ENCODE measurements around the gene SNAP25. TPM values are rescaled to one million over a fixed set of nuclear protein-coding genes. Genes with fewer than 3 reads are reported as not detected.

Gene SNAP25
- polyA plus RNA-seq (ENCODE audit: insufficient read length), result 1.1 TPM

DNA sequence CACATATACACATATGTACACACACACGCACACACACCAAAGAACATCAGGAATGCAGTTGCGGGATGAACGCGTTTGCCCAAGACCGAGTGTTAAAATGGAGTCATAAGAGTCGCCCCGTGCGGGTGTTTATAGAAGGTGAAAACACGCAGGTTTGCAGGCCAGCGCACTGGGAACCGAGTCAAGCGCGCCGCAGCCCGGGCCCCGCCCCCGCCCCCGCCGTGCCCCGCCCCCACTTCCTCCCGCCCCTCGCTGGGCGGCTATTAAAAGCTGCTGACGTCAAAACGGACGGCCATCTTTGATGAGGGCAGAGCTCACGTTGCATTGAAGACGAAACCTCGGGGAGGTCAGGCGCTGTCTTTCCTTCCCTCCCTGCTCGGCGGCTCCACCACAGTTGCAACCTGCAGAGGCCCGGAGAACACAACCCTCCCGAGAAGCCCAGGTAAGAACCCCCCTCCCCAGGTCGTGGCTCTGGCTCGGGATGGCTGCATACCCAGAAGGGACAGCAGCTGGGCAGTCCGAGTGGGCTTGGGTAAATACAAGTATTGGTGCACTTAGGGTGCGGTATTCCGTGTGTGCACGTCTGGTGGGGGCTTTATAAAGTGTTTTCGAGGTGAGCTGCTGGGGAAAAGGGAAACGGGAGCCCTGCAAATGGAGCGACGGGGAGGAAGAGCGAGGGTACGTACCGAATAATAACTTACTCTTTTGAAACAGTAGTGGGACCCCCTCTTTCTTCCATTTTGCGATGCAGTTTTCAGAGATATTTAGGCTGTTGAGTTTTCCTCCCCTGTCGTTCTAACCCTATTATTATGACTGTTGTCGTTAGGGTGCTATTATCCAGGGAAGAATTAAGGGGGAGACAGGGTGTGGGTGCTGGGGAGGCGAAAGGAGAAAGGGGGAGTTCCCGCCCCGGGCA, at the start of gene SNAP25:
SNAP25 (plus strand) TSS at position 295 of the 916 bp plus-strand sequence. CDS start 56,662 bp downstream, outside the sequence.
- DNase-seq, result peak; percentile 56

DNA sequence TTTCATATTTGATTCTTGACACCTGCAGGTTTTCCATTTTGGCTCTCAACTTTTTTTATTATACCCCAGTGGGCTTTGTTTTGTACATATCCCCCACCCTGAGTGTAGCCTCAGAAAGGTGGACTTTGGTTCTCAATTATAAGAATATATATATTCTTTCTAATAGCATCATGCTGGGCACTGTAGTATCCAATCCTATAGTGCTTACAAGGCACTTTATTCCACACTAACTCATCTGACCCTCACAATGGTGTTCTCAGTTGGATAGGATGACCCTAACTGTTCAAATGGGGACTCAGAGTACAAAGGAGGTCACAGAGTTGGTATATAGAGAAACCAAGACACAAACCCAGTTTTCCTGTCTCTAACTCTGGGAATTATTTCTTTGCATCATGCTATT, 48.9 kb upstream of the SNAP25 start:
- DNase-seq, result no peak

DNA sequence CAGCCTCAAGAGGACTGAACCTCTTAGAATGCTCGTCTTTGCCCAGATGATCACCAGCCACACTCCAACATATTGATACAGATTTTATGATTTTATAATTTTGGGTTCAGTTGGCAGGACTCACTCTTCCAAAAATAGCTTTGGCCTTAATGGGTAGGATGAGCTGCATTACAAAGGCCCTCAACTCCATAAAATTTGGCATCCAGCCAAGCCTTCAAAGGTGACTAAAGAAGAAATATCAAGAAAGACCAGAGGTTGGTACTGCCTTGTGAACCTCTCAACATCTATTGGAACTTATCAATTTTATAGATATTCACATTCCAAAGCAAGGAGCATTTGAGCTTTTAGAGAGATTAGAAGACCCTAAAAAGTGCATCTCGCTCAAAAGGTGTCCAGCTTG, 48.4 kb upstream of the SNAP25 start:
- no peak for DNase-seq

DNA sequence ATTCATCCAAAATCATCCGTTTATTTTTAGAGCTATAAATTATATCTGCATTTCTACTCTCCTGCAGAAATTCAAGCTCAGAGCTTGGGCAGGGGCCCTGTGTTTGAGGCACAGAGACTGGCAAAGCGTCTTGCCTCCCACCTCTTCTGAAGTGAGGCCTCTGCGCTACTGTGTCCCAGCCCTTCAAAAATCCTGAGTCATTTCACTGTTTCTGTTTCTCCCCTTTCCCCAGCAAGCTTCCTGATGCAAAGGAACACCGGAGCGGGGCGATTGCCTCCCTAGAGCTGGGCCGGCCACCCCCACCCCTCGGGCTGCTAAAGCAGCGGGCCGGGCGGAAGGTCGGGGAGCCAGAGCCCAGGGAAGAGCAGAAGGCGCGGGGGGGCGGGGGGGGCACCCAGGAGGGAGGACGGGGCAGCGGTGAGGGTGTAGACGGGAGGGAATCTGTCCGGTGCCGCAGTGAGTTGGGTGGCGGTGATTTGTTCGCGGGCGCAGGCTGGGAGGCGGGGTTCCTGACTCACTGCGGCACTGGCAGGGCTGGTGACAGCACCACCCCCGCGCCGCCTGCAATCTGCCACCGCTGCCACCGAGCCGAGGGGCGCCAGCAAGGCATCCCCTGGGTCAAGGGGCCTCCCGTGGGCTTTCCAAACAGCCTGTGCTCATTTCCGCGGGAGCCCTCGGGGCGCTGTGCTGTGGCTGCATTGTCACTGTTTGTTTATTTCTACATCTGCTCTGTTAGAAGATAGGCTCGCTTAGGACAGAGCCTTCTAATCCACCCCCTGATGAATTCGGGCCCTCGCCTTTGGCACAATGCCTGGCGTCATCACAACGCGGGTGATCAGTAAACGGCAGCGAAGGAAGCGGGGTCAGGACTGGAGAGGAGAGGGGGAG, 46.5 kb upstream of the SNAP25 start:
- peak; percentile 9 for DNase-seq

DNA sequence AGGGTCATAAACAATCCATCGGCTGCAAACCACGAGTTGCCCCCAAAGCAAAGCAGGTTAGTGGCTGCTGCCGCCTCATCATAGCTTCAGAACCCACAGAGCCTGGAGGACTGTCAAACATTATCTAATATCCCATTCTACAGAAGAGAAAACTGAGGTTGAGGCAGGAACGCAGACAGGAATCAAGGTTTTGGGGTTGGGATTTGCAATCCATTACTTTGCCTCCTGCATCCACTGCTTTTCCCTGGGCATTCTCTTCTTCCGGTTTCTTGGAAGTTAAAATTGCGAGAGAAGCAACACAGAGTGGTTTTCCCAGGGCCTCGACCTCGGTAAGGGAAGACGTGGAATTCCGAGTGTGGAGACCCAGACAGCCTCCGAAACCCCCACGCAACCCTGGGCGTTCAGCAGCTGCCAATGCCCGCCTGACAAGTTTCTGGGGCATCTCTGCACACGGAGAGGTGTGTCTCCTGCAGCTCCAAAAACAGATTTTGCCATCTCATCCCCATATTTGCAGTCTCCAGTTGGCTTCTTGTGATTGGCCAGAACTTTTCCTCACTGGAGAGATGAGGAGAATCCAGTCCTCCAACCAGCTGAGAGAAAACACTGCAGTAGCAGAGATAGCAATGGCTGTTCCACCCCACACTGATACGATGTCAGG, 45.5 kb upstream of the SNAP25 start:
- no peak for DNase-seq

DNA sequence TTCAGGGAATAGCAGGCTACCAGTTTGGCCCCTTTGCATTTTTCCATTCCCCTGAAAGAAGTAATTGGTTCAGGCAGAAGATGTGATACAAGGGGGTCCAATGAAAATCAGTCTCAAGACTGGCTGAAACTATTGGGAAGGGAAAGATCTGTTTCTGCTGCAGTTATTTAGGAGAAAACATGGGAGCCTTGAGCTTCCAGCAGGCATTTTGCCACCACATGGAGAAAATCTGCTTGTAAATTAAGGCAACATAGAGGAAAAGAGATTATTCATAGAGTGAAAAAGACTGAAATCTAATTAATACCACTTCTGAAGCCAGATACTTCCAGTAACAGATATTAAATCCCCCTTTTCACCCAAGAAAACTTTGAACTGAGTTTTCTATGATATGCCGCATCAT, 44.2 kb upstream of the SNAP25 start:
- no peak for DNase-seq

DNA sequence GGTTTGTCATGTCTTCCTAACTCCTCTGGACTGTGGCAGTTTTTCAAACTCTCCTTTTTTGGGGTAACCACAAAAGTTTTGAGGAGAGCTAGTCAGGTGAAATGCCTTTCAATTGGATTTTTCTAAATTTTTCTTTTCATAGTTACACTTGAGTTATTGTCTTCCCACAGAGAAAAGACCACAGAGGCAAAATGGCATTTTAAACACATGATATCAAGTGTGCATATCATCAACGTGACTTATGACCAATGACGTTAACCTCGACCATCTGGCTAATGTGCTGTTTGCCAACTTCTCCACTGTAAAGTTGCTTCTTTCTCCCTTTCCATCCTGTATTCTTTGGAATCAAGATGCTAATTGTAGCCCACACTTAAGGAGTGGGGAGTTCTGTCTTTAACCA, 41.3 kb upstream of the SNAP25 start:
- no peak for DNase-seq

DNA sequence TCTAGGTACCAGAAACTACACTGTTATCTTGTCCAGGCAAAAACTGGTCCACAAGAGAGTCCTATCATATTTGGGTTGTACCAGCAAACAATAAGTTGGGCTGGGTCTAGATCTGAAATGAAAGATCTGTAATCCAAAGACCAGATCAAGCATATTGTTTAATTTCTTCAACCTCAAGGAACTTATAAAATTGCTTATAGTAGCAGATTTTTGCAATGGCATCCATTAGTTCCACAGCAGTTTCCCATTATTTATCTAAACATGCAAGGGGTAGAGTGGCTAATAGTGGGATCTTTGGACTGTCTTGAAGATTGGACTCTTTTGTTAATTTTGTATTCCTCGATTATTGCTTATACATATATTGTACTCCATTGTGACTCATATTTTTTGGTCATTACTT, 40.5 kb upstream of the SNAP25 start:
- no peak for DNase-seq

DNA sequence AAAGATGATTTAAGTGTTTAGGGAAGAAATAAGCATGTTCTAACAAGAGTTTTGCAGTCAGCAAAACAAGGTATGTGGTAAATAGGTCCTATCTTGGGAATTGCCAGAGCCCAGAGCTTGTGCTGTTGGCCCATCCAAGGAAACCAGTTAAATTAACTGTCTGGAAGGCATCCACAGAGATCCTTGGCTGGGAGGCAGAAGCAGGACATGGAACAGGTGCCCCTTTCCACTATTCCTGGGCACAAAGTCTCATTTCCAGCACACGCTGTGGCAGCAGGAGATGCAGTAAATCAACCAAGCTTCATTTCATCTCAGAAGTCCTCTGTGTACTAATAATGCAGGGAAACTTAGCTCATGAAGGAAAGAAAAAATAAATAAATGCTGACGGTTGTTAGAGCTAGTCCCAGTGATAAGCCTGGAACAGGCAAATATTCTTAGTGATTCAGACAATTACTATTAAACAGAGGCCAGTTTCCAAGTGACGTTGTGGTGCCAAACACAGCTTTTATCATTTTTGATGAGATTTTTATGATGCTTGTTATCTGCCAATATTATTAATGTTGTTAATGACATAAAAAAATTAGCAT, 39.8 kb upstream of the SNAP25 start:
- no peak for DNase-seq

DNA sequence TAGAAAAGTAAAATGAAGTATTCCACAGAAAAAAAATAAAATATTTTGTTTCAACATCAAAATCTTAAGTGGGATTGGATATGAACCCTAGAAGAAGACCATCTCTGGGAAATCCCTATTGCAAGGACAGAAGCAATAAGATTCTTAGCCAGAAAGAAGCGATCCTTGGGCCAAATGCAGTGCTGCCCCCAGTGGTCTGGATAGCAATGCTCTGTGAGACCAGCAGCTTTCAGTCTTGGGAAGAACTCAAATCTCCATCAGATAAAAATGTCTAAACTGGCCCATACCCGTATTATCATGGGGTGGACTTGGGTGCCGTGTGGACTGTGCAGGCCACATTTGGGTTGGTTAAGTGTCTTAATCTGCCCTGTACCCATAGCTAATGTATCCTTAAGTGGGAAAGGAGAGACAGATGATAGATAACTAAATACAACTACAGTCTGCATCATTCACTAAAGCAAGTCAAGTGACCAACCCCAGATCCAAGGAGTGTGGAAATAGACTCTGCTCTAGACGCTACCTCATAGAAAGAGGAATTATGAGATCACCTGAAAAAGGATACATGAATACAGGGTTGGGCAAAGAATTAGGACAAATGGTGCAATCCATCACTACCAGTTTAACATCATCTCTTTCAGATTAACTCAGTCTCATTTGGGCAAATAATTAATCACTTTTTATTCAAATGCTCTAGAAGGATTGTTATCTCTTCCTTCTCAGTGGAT, 38.9 kb upstream of the SNAP25 start:
- DNase-seq, result no peak

DNA sequence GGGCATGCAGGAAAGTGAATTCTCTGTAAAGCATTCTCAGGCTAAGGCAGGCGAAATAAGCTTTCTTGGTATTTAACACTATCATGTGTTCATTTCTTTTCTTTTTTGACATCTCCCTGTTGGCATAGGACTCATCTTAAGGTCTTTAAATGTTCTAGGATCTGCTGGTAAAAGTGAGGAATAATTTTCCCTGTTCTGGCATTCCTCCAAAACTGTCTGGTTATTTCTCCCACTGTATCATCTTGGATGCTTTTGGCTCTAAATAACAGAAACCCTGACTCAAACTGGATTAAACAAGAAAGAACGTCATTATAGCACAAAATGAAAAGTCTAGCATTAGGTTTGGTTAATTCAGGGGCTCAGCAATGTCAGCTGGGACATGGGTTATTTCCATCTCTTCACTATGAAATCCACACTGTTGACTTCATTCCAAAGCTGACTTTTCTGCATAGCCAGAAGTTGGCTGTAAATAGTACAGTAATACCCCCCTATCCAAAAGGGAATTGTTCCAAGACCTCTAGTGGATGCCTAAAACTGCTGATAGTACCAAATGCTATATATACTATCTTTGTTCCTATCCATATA, 37.9 kb upstream of the SNAP25 start:
- DNase-seq, result no peak

DNA sequence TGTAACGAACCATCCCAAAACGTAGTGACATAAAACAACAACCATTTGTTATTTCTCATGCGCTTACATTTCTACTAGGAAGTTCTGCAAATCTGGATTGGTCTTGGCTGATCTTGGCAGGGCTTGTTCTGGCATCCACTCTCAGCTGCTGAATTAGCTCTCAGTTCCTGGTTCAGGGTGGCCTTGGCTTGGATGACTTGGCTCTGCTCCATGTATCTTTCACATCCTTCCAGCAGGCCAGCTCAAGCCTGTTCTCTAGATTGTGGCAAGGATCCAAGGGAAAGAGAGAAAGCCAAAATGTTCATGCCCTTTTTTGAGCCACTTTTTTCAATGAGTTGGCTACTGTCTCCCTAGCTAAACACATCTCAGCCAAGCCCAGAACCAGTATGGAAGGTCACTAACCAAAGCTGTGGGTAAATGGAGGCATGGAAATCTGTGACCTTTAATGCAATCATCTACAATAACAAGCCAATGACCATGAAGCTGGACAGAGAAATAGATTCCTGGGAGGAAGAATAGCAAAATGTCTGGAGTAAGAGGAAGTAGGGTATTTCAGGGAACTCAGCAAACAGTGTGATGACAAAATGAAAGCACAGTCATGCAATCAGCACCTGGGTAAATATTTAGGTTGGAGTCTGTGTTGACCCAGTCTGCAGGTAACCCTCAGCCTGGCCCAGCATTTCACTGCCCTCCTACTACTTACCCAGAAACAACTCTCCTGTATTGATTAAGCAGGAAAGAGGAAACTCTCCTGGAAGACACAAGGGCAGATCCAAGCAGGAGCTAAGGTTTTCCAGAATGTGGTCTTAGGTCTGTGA, 32.7 kb upstream of the SNAP25 start:
- DNase-seq, result no peak

DNA sequence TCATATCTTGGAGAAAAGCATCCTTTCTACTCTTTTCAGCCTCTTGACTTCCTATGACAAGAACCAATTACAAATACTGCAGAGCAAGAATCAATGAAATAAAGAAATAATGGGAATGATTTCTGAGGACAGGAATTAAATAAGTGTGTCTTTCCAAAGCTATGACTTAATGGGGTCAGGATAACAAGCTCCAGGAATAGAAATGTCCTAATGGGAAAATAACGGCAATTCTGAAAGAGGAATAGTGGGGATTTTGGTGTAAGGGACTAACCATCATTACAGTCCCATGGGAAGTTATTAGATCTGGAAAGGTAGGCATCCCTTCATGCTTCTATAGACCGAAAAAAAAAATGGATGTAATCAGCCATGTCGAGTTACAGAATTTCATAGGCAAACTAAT, 28.2 kb upstream of the SNAP25 start:
- no peak for DNase-seq

DNA sequence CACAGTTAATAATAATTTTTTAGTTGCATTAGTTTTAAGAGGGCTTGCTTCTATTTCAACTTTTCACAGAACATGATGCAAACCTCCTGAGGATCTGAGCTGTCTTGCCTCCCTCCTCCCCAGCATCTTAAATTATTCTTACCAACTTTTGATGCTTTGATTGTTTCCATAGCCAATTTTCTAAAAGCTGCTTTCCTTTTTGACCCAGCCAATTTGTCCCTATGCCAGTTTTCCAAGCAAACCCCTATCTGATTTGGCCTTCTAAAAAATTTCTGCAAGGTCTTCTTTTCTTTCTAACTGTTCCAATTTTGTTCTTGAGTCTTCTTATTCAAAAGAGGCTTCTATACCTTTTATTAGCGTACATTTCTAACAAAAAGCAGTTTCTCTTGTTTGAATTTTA, 26.5 kb upstream of the SNAP25 start:
- DNase-seq, result no peak

DNA sequence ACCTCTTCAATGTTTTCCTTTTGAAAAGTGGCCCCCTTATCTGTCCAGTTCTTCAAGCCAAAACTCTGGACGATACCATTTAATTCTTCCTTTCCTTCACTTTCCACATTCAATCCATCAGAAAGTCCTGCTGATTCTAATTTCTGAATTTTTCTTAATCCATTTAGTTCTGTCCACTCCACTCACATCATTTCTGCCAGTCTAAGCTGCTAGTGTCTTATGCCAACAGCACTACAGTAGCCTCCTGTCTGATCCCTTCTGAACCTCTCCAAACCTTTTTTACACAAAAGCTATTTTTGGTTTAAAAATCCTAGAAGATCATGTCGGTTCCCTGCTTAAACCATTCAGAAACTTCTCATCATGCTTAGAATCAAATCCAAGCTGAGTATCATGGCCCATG, 24.5 kb upstream of the SNAP25 start:
- no peak for DNase-seq

DNA sequence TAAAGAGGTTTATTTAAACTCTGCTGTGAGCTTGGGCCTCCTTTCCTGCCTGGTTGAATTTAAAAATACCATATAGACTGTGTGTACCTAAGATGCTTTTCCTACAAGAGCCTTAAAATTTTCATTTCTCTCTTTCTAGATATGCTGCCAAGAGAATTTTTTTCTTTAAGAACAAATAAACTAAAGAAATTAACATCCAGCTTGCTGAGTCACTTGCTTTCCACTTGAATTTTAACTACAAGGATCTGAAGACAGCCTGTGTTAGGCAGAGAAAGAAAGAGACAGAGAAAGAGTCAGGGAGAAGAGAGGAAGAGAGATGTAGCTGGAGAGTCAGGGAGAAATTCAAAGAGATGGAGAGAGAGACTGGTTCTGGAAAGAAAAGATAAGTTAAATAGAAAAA, 18.3 kb upstream of the SNAP25 start:
- DNase-seq, result no peak

DNA sequence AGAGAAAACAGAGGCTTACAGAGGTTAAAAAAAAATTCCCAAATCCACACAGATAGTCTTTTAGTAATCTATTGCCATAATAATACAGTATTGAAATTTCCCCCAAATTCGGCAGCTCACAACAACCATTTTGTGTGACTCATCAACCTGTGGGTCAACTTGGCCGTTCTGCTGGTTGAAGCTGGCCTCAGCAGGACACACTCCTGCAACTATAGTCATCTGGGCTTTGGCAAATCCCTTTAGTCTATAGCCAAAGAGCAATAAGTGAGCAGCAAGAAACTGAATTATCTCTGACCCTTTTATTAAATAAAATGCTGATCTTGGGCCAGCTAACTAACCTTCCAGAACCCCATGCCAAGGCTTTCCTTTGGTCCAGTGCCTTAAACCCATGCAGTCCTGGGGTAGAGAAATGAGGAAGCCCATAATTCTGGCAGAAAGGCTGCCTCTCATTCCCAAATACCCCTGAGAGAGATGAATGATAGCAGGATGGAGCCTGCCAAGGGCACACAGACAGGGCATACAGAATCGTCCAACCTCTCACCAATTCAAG, 17.2 kb upstream of the SNAP25 start:
- DNase-seq, result no peak

DNA sequence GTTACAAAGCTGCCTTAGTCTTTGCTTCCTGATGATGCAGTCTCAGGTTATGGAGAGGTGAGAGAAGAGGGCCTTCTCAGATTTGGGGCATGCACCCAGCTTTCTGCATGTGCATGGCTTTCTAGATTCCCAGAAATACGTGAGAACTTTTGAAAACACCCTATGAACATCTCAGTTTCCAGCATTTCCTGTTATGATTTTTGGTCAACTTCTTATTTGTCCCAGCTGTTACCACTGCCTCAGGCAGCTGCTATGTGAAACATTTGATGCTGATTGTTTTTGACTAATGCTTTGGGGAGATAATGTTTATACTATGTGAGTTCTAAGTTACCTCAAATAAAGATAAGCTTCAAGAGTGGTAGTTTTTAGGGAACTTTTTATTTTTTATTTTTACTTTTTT, 9.5 kb upstream of the SNAP25 start:
- no peak for DNase-seq

DNA sequence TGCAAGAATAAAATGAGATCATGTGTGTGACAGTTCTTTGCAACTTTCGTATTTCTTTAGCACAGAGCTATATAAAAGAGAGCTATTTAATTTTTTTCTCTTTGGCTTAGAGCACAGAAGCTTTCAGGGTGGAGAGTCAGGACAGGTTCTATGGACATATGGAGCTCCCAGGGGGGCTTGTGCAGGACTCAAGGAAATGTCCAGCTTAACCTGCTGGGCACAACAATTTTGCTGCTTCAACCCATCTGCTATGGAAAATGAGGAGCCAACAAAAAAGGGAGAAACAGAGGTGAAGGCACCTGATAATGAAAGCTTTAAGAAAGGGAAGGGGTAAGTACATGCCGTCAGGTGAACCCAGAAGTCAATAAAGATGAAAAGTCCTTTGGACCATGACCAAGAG, 5.1 kb upstream of the SNAP25 start:
- DNase-seq, result no peak

DNA sequence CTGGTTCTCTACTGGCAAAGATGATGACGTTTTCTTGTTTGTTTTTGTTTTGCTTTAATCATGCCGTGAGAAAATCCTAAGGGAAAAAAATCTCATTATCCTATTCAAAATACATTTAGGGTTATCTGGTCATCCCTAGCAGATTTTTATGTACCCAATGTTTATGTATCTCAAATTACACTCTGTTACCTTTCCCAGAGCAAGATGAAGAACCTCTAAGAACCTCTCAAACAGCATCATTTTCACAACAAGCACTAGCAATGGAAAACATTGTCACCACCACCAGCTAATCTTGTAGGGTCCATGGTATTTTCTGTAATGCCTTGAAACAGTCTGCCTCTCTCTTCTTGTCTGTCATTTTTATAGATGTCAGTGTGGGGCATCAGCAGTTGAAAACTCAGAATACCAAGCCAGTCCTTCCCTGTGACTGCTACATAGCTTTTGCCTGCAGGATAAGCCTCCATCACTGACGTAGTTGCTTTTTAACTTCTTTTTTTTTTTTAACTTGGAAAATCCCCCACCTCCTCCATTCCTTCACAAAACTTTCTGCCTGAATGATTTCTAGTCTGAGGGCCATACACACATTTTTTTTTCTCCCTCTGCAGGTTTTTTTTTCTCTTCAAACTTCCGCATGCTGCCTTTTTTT, 2.4 kb upstream of the SNAP25 start:
- no peak for DNase-seq

Data from hindlimb muscle (tissue), 1 donor.